GM10248 (cell line): ENCODE results near the gene ATG14.

Experiments used
- CTCF ChIA-PET: fragments of 300-600 bp; sonication (Branson Sonifier 250); formaldehyde crosslinking; extraction: SDS; loops from one replicate; lab custom pipeline; 2021; ENCODE audit warnings: antibody characterized with exemption; lab: Yijun Ruan, JAX
- POLR2A ChIA-PET: fragments of 350-650 bp; sonication (Branson Sonifier 250); formaldehyde crosslinking; extraction: SDS; loops from one replicate; lab custom pipeline; 2020; ENCODE audit warnings: antibody characterized with exemption; lab: Yijun Ruan, JAX
- DNase-seq: peaks from one replicate; pipeline ENCODE4 v3.0.0; 2012; ENCODE audit errors: extremely low spot score
- CTCF ChIP-seq: IDR thresholded peaks from 2 replicates; pipeline ENCODE4 v1.5.1; 2012; ENCODE audit warnings: mild to moderate bottlenecking, low read depth; ENCODE audit errors: extremely low read depth, missing control alignments, control extremely low read depth

The ATG14 gene

GRCh38 chr14:55353686-55354467, 57.8 kb downstream of the ATG14 start:
- CTCF ChIA-PET: interaction anchor here (0.6 to 6.7 kb wide), 46 partner anchors 8 to 293 kb away, joined by 3 to 56 read pairs (median 5); partner anchors contain the start of gene FBXO34
- POLR2A ChIA-PET: interaction anchor here (1.0 kb wide), 1 partner anchor 75 kb away, joined by 3 read pairs; no protein-coding TSS in a partner anchor
- DNase-seq: no peak
- no peak for TF ChIP-seq CTCF

- no peak for TF ChIP-seq CTCF
- POLR2A ChIA-PET: no interaction called here
- DNase-seq: no peak
- CTCF ChIA-PET: interaction anchor here (0.9 to 6.7 kb wide), 3 partner anchors 20 to 82 kb away, joined by 3 to 56 read pairs (median 4); partner anchors contain the start of gene FBXO34
Observed at GRCh38 chr14:55352201-55352600, 59.4 kb downstream of the ATG14 start.

GRCh38 chr14:55351111-55351510, 60.5 kb downstream of the ATG14 start:
- ChIA-PET POLR2A (no interaction called here), CTCF (interaction anchor here (1.1 to 6.7 kb wide), 5 partner anchors 17 to 261 kb away, joined by 3 to 56 read pairs (median 4); partner anchors contain the start of gene FBXO34)
- TF ChIP-seq CTCF: no peak

GRCh38 chr14:55350461-55350860, 61.2 kb downstream of the ATG14 start:
- DNase-seq: no peak
- TF ChIP-seq CTCF: no peak
- ChIA-PET CTCF (interaction anchor here (1.1 to 5.0 kb wide), 4 partner anchors 17 to 260 kb away, joined by 3 to 21 read pairs (median 6); no protein-coding TSS in a partner anchor), POLR2A (no interaction called here)

More at GRCh38 chr14:55351111-55351510, 60.5 kb downstream of the ATG14 start:
- no peak for DNase-seq

- ChIA-PET POLR2A (no interaction called here), CTCF (interaction anchor here (1.0 to 5.0 kb wide), 3 partner anchors 80 to 136 kb away, joined by 3 to 21 read pairs (median 4); no protein-coding TSS in a partner anchor)
- TF ChIP-seq CTCF: no peak
- DNase-seq: no peak
Observed at GRCh38 chr14:55349565-55349964, 62.1 kb downstream of the ATG14 start.

GRCh38 chr14:55348766-55349453, 62.7 kb downstream of the ATG14 start:
- TF ChIP-seq CTCF: no peak
- ChIA-PET POLR2A (no interaction called here), CTCF (interaction anchor here (0.7 to 5.0 kb wide), 4 partner anchors 16 to 136 kb away, joined by 3 to 21 read pairs (median 3); no protein-coding TSS in a partner anchor)
- no peak for DNase-seq
